H1 (cell line): Measurements from ENCODE around the gene HPCAL4. TPM values are rescaled to one million over a fixed set of nuclear protein-coding genes. Genes with fewer than 3 reads are reported as not detected.

Experiments
- CTCF ChIA-PET: fragments of 300-600 bp; sonication (Branson Sonifier 250); formaldehyde crosslinking; loops from one replicate; lab custom pipeline; 2021; ENCODE audit not compliant: partially characterized antibody; lab: Charles Lee
- POLR2A ChIA-PET: fragments of 300-600 bp; sonication (Branson Sonifier 250); formaldehyde crosslinking; loops from one replicate; lab custom pipeline; 2021; ENCODE audit warnings: inconsistent platforms; ENCODE audit not compliant: partially characterized antibody; lab: Charles Lee
- DNase-seq, 2 experiments: peaks; one replicate each; pipeline versions ENCODE4 v3.0.0 to v3.0.0-alpha.2; 2010 to 2022; ENCODE audit warnings: low spot score in 2 of 2, low read depth in 1 of 2, mixed read lengths in 1 of 2
- FAIRE-seq: peaks from 2 replicates; lab custom pipeline; 2011; peaks lifted over from hg19 to GRCh38; lab: Jason Lieb, UNC
- H2AFZ ChIP-seq: 2 replicates; pipeline ENCODE4 v1.8.1; 2012; ENCODE audit warnings: low read length, inconsistent platforms
- H2AK5ac ChIP-seq: 2 replicates; pipeline ENCODE4 v1.6.1; 2013; ENCODE audit warnings: low read depth, low read length
- H2BK120ac ChIP-seq: replicated peaks from 2 replicates; pipeline ENCODE3; 2013; ENCODE audit warnings: low read depth, low read length, inconsistent platforms
- H2BK12ac ChIP-seq: 2 replicates; pipeline ENCODE4 v1.6.1; 2013; ENCODE audit warnings: low read depth, low read length
- H2BK15ac ChIP-seq: 2 replicates; pipeline ENCODE4 v1.6.1; 2013; ENCODE audit warnings: low read length
- H2BK20ac ChIP-seq: 2 replicates; pipeline ENCODE4 v1.6.1; 2013; ENCODE audit warnings: low read length
- H2BK5ac ChIP-seq: 2 replicates; pipeline ENCODE4 v1.6.1; 2013; ENCODE audit warnings: low read depth, low read length
- H3K14ac ChIP-seq: 2 replicates; pipeline ENCODE4 v1.6.1; 2013; ENCODE audit warnings: inconsistent platforms; ENCODE audit not compliant: insufficient read length
- H3K18ac ChIP-seq: 2 replicates; pipeline ENCODE4 v1.6.1; 2013; ENCODE audit warnings: low read length; ENCODE audit errors: extremely low read depth
- H3K23ac ChIP-seq: 2 replicates; pipeline ENCODE4 v1.6.1; 2013; ENCODE audit warnings: inconsistent platforms; ENCODE audit not compliant: insufficient read length
- H3K23me2 ChIP-seq: 2 replicates; pipeline ENCODE4 v1.6.1; 2013; ENCODE audit warnings: low read depth, low read length
- H3K27ac ChIP-seq: 2 replicates; pipeline ENCODE4 v1.6.1; 2011; ENCODE audit warnings: low read depth, low read length, inconsistent platforms
- H3K27me3 ChIP-seq, 4 experiments: replicated peaks in 1 of 4; 1 replicate in 1 of 4; 2 replicates in 3 of 4; pipeline versions ENCODE4 v1.6.1 to v1.8.1; 2011 to 2013; ENCODE audit warnings: low read length in 3 of 4, mild to moderate bottlenecking in 3 of 4, inconsistent platforms in 2 of 4, mixed read lengths in 2 of 4, moderate library complexity in 1 of 4; ENCODE audit not compliant: control insufficient read depth in 3 of 4, insufficient read depth in 3 of 4; ENCODE audit errors: extremely low read depth in 1 of 4
- H3K36me3 ChIP-seq, 4 experiments: 2 replicates each; pipeline versions ENCODE4 v1.6.1 to v1.8.1; 2011 to 2013; ENCODE audit warnings: mild to moderate bottlenecking in 4 of 4, low read length in 3 of 4, moderate library complexity in 2 of 4, control low read depth in 1 of 4, inconsistent platforms in 1 of 4; ENCODE audit not compliant: insufficient read depth in 4 of 4, control insufficient read depth in 2 of 4
- H3K4ac ChIP-seq: replicated peaks from 2 replicates; pipeline ENCODE3; 2013; ENCODE audit warnings: low read length, low read depth, mixed read lengths, inconsistent platforms; ENCODE audit not compliant: insufficient read length
- H3K4me1 ChIP-seq, 4 experiments: replicated peaks in 1 of 4; 1 replicate in 1 of 4; 2 replicates in 3 of 4; pipeline versions ENCODE4 v1.6.1 to v1.8.1; 2011 to 2013; ENCODE audit warnings: low read length in 3 of 4, inconsistent platforms in 2 of 4, mixed read lengths in 1 of 4; ENCODE audit not compliant: insufficient read depth in 4 of 4, control insufficient read depth in 3 of 4
- H3K4me2 ChIP-seq, 2 experiments: 2 replicates each; pipeline versions ENCODE4 v1.6.1 to v1.8.1; 2011 to 2013; ENCODE audit warnings: low read depth in 2 of 2, low read length in 2 of 2, control low read depth in 1 of 2, inconsistent platforms in 1 of 2, mild to moderate bottlenecking in 1 of 2; ENCODE audit not compliant: insufficient read depth in 1 of 2
- H3K4me3 ChIP-seq, 4 experiments: fragments of 200-600, 300-600 bp in 1 of 4; sonication (generic), shearing (Covaris generic), sonication (Bioruptor Twin) in 1 of 4; 2 replicates each; pipeline versions ENCODE4 v1.5.1 to v1.8.1; 2011 to 2016; ENCODE audit warnings: low read length in 4 of 4, low read depth in 3 of 4, control low read depth in 2 of 4, inconsistent platforms in 2 of 4, mild to moderate bottlenecking in 2 of 4, mixed read lengths in 1 of 4, moderate library complexity in 1 of 4; ENCODE audit not compliant: insufficient read depth in 2 of 4; ENCODE audit errors: extremely low read depth in 1 of 4
- H3K56ac ChIP-seq: replicated peaks from 2 replicates; pipeline ENCODE3; 2013; ENCODE audit warnings: low read depth, mild to moderate bottlenecking, mixed read lengths, low read length, inconsistent platforms; ENCODE audit not compliant: insufficient read length
- H3K79me1 ChIP-seq: 2 replicates; pipeline ENCODE4 v1.6.1; 2013; ENCODE audit warnings: low read depth, low read length, control low read depth
- H3K79me2 ChIP-seq, 2 experiments: 2 replicates each; pipeline versions ENCODE4 v1.6.1 to v1.8.1; 2012 to 2013; ENCODE audit warnings: low read length in 2 of 2, mild to moderate bottlenecking in 2 of 2, inconsistent platforms in 1 of 2; ENCODE audit not compliant: insufficient read depth in 2 of 2, control insufficient read depth in 1 of 2
- H3K9ac ChIP-seq, 4 experiments: replicated peaks in 1 of 4; 1 replicate in 1 of 4; 2 replicates in 3 of 4; pipeline versions ENCODE4 v1.6.1 to v1.8.1; 2011 to 2013; ENCODE audit warnings: low read depth in 3 of 4, low read length in 3 of 4, control low read depth in 2 of 4, mild to moderate bottlenecking in 2 of 4, moderate library complexity in 2 of 4, inconsistent platforms in 1 of 4; ENCODE audit errors: extremely low read depth in 1 of 4
- H3K9me3 ChIP-seq, 2 experiments: 2 replicates each; pipeline versions ENCODE4 v1.6.1 to v1.8.1; 2012 to 2013; ENCODE audit warnings: mild to moderate bottlenecking in 2 of 2, moderate library complexity in 2 of 2, control low read depth in 1 of 2, inconsistent platforms in 1 of 2, low read depth in 1 of 2, low read length in 1 of 2, mixed read lengths in 1 of 2; ENCODE audit not compliant: insufficient read depth in 2 of 2
- H4K20me1 ChIP-seq, 2 experiments: replicated peaks in 1 of 2; 2 replicates each; pipeline versions ENCODE3 to v1.8.1; 2011 to 2013; ENCODE audit warnings: inconsistent platforms in 2 of 2, low read length in 2 of 2, mild to moderate bottlenecking in 1 of 2; ENCODE audit not compliant: insufficient read depth in 2 of 2, control insufficient read depth in 1 of 2
- H4K5ac ChIP-seq: 2 replicates; pipeline ENCODE4 v1.6.1; 2013; ENCODE audit warnings: low read length, low read depth, mixed read lengths, inconsistent platforms; ENCODE audit not compliant: insufficient read length
- H4K8ac ChIP-seq: 2 replicates; pipeline ENCODE4 v1.8.0; 2013; ENCODE audit warnings: mild to moderate bottlenecking, moderate library complexity, low read length, inconsistent platforms; ENCODE audit not compliant: insufficient read depth; ENCODE audit errors: extremely low read depth
- H4K91ac ChIP-seq: replicated peaks from 2 replicates; pipeline ENCODE3; 2013; ENCODE audit warnings: low read length, mixed read lengths, inconsistent platforms; ENCODE audit not compliant: insufficient read length
- KDM5A ChIP-seq: fragments of 200-600 bp; IDR thresholded peaks from 2 replicates; pipeline ENCODE4 v1.7.1; 2012; ENCODE audit warnings: mild to moderate bottlenecking, low read length, inconsistent platforms, mixed read lengths
- RAD21 ChIP-seq, 2 experiments: IDR thresholded peaks in 1 of 2; conservative IDR thresholded peaks in 1 of 2; 2 replicates each; pipeline ENCODE4 v1.6.1; 2011; ENCODE audit warnings: low read depth in 2 of 2, low read length in 2 of 2, improper control_type of control experiment in 1 of 2, inconsistent platforms in 1 of 2, mild to moderate bottlenecking in 1 of 2, moderate library complexity in 1 of 2
- polyA plus RNA-seq, 7 experiments: library from polyadenylated mRNA; depleted of rRNA in 3 of 7; stranded (reverse) in 5 of 7; unstranded in 2 of 7; fragments of >200 nt in 5 of 7; fragments of 200-250 nt in 2 of 7; gene quantifications; 1 replicate in 5 of 7; 2 replicates in 1 of 7; 4 replicates in 1 of 7; pipeline versions ENCODE4 v1.2.1 to v1.2.3, GENCODE V29; 2011 to 2013; ENCODE audit warnings: missing spikeins in 2 of 7, mixed read lengths in 2 of 7
- total RNA-seq: library from RNA; stranded (reverse); fragmentation: NEBNext Ultra II Directional; extraction: Animal tissue kit (Norgen Biotek cat#: 25700); gene quantifications from 2 replicates; pipeline ENCODE4 v1.2.1, GENCODE V29; 2021

HPCAL4 gene
- total and polyA plus RNA-seq, 2 of the 8 experiments (the other 6 are each of a cell fraction or from before 2014, with no cell fraction given), result 0.54 to 0.74 TPM

GRCh38 chr1:39689635-39690034 is 1.6 kb downstream of the HPCAL4 start:
- Histone ChIP-seq H3K23me2 (peaks cover 5% of the 10 kb centered on the region; the same call in 1 of the 2 replicates), H3K79me2 (no peaks in the 10 kb centered on the region), H3K9me3 (no peaks in the 10 kb centered on the region), H3K4me3 (no peak overlapping the region), H4K91ac (no peak overlapping the region), H2BK20ac (no peak overlapping the region), H2BK120ac (no peak overlapping the region), H2BK12ac (no peak overlapping the region), H3K79me1 (no peaks in the 10 kb centered on the region), H3K23ac (no peak overlapping the region), H3K9ac (no peak overlapping the region), H3K36me3 (no peaks in the 10 kb centered on the region), H3K18ac (no peak overlapping the region), H2AFZ (no peak overlapping the region), H4K5ac (no peak overlapping the region), H2AK5ac (no peak overlapping the region), H3K4me2 (no peak overlapping the region), H3K14ac (no peak overlapping the region), H4K20me1 (peaks cover 0 to 7% of the 10 kb centered on the region in 2 experiments), H3K27ac (no peak overlapping the region), H3K4me1 (peaks cover 0 to 16% (median 7%) of the 10 kb centered on the region in 4 experiments; a peak in 5 of 7 replicates), H4K8ac (no peak overlapping the region), H3K56ac (no peak overlapping the region), H3K27me3 (peaks cover 77 to 95% (median 91%) of the 10 kb centered on the region in 4 experiments), H2BK5ac (no peak overlapping the region), H3K4ac (no peak overlapping the region), H2BK15ac (no peak overlapping the region)
- no peak for DNase-seq
- ChIA-PET CTCF (interaction anchor here (1.0 to 3.5 kb wide), 8 partner anchors 11 to 34 kb away, joined by 3 to 16 read pairs (median 4); partner anchors contain the start of gene NT5C1A), POLR2A (interaction anchor here (5.7 kb wide), 1 partner anchor 11 kb away, joined by 32 read pairs; no protein-coding TSS in a partner anchor)
- no peak for FAIRE-seq
- TF ChIP-seq RAD21 (IDR thresholded peaks at IDR 0.05 in 1 of 2, conservative IDR thresholded peaks at IDR 0.05 in 1 of 2; ENCODE audit: low read depth in 2 of 2, low read length in 2 of 2) (no peak), KDM5A (no peak)
